Measurements from ENCODE around the gene TCF15.
A peak's percentile ranks its signal among the peaks of the same experiment; 100 is the strongest.

TCF15 gene

GRCh38 chr20:641516-641875 is 31.4 kb upstream of the TCF15 start:
- DNase-seq: no peak

GRCh38 chr20:640674-641515 is 30.8 kb upstream of the TCF15 start:
- DNase-seq: no peak

GRCh38 chr20:638579-638978 is 28.5 kb upstream of the TCF15 start:
- no peak for DNase-seq

- no peak for DNase-seq
Observed at GRCh38 chr20:637559-637958, 27.4 kb upstream of the TCF15 start.

GRCh38 chr20:635893-636338 is 25.8 kb upstream of the TCF15 start:
- DNase-seq: no peak

GRCh38 chr20:635028-635892 is 25.2 kb upstream of the TCF15 start:
- no peak for DNase-seq

GRCh38 chr20:634148-634925 is 24.2 kb upstream of the TCF15 start:
- no peak for DNase-seq

- no peak for DNase-seq
Observed at GRCh38 chr20:631101-631500, 21.0 kb upstream of the TCF15 start.

- no peak for DNase-seq
Observed at GRCh38 chr20:626579-626978, 16.5 kb upstream of the TCF15 start.

- no peak for DNase-seq
Observed at GRCh38 chr20:625360-625932, 15.3 kb upstream of the TCF15 start.

- DNase-seq: no peak
Observed at GRCh38 chr20:623704-624103, 13.6 kb upstream of the TCF15 start.

GRCh38 chr20:623021-623420 is 12.9 kb upstream of the TCF15 start:
- no peak for DNase-seq

GRCh38 chr20:622161-622560 is 12.1 kb upstream of the TCF15 start:
- DNase-seq: no peak

GRCh38 chr20:621125-621756 is 11.1 kb upstream of the TCF15 start:
- DNase-seq: peak; percentile 61

GRCh38 chr20:620246-620645 is 10.1 kb upstream of the TCF15 start:
- no peak for DNase-seq

- no peak for DNase-seq
Observed at GRCh38 chr20:618980-619379, 8.9 kb upstream of the TCF15 start.

GRCh38 chr20:617934-618690 is 8.0 kb upstream of the TCF15 start:
- no peak for DNase-seq

GRCh38 chr20:615514-615913 is 5.4 kb upstream of the TCF15 start:
- no peak for DNase-seq

GRCh38 chr20:611843-612185 is 1.7 kb upstream of the TCF15 start:
- DNase-seq: no peak

GRCh38 chr20:611047-611842 is 1.1 kb upstream of the TCF15 start:
- DNase-seq: no peak
